Globus pallidus (tissue), 1 donor: ENCODE data around the gene THOC2.
"Not testable (repeated sequence)": the region's sequence is repeated elsewhere in the genome, so short reads cannot be mapped to it uniquely, and the experiment has no call there.

Source experiments
- DNase-seq: peaks from one replicate; pipeline ENCODE4 v3.0.0-alpha.2; 2015; ENCODE audit warnings: low spot score

THOC2 gene

DNA sequence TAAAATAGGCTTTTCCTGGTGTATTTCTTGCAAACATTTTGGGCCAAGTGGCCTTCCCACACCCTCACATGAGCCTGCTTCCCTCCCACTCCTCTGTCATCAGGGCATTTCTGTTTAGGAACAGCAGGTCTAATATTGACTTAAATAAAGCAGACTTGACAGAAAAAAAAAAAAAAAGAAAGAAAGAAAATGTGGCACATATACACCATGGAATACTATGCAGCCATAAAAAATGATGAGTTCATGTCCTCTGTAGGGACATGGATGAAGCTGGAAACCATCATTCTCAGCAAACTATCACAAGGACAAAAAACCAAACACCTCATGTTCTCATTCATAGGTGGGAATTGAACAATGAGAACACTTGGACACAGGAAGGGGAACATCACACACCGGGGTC, 2.3 kb upstream of the THOC2 start:
- DNase-seq = not testable (repeated sequence)

DNA sequence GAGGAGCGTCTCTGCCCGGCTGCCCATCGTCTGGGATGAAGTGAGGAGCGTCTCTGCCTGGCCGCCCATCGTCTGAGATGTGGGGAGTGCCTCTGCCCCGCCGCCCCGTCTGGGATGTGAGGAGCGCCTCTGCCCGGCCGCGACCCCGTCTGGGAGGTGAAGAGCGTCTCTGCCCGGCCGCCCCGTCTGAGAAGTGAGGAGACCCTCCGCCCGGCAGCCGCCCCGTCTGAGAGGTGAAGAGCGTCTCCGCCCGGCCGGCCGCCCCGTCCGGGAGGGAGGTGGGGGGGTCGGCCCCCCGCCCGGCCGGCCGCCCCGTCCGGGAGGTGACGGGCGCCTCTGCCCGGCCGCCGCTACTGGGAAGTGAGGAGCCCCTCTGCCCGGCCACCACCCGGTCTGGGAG, 1.2 kb upstream of the THOC2 start:
- DNase-seq = not testable (repeated sequence)

- peak; percentile 12 for DNase-seq
Observed at GRCh38 chrX:123731987-123732669, 724 bp downstream of the THOC2 start.

GRCh38 chrX:123731258-123731986, 1.4 kb downstream of the THOC2 start:
- no peak for DNase-seq

DNA sequence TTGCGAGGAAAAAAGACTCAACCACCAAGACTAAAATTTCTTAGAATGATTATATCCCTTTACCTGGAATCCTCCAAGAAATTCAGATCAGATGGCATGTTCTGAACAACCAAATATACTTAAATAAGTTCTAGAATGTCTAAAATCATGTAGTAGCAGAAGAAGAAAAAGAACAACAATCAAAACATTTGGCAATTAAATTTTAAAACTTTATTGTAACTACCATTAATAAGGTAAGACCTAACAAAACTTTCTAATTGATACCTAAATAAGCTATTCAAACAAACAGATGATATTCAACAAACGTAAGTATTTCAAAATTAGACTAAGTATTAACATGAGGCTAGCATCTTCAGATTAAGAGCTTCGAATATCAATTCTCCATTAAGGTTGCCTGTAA, 4.3 kb downstream of the THOC2 start:
- DNase-seq = no peak

DNA sequence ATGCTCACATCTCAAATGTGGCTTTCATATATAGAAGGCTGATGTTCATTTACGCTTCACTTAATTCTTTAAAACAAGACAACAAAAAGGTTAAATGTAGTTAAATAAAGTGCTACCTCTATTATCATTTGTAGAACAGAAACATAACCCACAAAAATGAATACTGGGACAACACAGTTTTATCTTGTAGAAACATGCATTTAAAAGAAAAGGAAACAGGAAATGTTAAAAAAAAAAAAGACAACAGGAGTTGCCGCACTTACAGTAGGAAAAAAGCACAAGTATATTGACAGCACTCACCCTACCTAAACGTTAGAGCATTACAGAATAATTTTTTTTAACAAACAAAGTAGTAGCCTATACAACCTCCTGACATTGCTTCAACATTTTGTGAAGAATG, 4.8 kb downstream of the THOC2 start:
- DNase-seq = no peak

DNA sequence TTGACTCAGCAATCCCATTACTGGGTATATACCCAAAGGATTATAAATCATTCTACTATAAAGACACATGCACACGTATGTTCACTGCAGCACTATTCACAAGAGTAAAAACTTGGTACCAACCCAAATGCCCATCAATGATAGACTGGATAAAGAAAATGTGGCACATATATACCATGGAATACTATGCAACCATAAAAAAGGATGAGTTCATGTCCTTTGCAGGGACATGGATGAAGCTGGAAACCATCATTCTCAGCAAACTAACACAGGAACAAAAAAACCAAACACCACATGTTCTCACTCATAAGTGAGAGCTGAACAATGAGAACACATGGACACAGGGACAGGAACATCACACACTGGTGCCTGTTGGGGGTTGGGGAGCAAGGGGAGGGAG, 10.7 kb downstream of the THOC2 start:
- not testable (repeated sequence) for DNase-seq

GRCh38 chrX:123720486-123720885, 12.4 kb downstream of the THOC2 start:
- DNase-seq = no peak

GRCh38 chrX:123713841-123714240, 19.0 kb downstream of the THOC2 start:
- no peak for DNase-seq

DNA sequence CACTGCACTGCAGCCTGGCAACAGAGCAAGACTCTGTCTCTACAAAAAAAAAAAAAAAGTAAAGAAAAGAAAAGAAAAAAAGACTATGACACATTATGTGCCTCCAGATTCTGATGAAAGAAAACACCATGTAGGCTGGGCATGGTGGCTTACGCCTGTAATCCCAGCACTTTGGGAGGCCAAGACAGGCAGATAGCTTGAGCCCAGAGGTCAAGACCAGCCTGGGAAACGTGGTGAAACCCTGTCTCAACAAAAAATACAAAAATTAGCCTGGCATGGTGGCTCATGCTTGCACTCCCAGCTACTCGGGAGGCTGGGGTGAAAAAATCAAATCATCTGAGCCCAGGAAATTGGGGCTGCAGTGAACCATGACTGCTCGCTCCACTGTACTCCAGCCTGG, 19.4 kb downstream of the THOC2 start:
- no peak for DNase-seq

- DNase-seq = not testable (repeated sequence)
Observed at GRCh38 chrX:123711201-123711600, 21.7 kb downstream of the THOC2 start.

DNA sequence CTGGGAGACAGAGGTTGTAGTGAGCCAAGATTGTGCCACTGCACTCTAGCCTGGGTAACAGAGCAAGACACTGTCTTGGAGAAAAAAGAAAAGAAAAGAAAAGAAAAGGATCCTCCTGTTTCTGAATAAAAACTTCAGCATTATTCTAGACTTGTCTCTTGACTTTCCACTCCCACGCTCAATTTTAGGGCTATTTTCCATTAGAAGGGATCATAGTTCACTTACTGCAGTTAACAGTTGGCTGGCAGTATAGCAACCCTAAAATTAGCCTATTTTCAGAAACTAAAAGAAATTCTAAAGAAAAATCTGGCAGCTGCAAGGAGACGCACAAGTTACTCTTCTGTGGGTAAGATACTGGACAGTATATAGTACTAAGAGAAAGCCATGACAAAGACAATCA, 28.1 kb downstream of the THOC2 start:
- no peak for DNase-seq

DNA sequence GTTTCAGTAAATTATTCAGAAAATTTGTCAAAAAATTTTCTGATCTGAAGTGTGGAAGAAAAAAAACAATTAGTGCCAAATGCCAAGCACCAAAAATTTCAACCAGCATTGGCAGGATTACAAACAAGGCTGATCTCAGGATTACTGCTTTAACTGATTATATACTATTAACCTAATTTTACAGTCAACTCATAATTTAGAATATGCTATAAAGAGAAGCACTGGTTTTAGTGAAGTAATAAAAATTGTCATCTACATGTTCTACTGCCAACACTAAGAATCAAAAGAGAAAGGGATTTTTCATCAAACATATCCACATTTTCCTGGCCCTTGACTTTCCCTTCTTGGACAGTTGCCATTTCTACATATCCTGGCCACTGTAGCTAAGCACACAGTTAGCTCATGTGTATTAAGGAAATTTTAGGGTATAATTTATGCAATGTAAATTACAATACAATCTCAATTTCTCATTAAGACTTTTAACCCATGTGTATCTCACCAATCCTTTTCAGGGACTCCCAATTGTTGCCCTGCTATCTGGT, 33.8 kb downstream of the THOC2 start:
- no peak for DNase-seq

DNA sequence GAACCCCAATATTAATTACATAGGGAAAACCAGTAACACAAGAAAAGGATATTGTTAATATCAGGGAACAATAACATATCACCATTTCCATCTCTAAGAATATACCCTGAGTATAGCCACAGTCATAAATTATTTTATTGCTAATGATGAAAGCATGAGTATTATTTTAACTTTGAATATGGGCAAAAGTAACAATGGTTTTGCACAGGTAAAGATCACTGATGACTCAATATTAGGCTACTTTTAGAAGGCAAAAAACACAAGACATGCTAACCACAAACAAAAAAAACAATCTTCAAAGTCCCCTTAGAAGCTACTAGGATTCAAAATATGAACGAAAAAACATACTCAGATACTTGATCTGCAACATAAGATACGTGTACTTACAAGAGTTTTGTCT, 36.5 kb downstream of the THOC2 start:
- no peak for DNase-seq

GRCh38 chrX:123695242-123695641, 37.6 kb downstream of the THOC2 start:
- DNase-seq = no peak

GRCh38 chrX:123691776-123692175, 41.1 kb downstream of the THOC2 start:
- DNase-seq = no peak

- DNase-seq = no peak
Observed at GRCh38 chrX:123688524-123688923, 44.3 kb downstream of the THOC2 start.

- no peak for DNase-seq
Observed at GRCh38 chrX:123685232-123685631, 47.6 kb downstream of the THOC2 start.

DNA sequence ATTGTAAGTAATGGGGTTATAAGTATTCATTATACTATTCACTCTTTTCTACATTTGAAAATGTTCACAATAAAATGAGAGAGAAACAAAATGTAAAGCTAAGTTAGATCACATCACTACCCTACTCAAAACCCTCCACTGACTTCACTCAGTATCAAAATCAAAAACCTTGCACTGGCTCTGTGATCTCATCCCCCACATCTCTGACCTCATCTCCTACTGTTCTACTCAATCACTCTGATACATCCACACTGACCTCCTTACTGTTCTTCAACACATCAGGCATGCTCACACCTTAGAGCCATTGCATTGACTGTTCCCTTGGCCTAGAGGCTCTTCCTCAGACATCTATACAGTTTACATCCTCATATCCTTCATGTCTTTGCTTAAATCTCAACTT, 50.7 kb downstream of the THOC2 start:
- DNase-seq = no peak

DNA sequence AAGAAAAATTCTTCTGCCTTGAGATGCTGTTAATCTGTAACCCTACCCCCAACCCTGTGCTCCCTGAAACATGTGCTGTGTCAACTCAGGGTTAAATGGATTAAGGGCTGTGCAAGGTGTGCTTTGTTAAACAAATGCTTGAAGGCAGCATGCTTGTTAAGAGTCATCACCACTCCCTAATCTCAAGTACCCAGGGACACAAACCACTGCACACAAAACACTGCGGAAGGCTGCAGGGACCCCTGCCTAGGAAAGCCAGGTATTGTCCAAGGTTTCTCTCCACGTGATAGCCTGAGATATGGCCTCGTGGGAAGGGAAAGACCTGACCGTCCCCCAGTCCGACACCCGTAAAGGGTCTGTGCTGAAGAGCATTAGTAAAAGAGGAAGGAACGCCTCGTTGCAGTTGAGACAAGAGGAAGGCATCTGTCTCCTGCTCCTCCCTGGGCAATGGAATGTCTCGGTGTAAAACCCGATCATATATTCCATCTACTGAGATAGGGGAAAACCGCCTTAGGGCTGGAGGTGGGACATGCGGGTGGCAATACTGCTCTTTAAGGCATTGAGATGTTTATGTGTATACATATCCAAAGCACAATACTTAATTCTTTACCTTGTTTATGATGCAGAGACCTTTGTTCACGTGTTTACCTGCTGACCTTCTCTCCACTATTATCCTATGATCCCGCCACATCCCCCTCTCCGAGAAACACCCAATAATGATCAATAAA, 53.0 kb downstream of the THOC2 start:
- DNase-seq = not testable (repeated sequence)

GRCh38 chrX:123675154-123675553, 57.7 kb downstream of the THOC2 start:
- DNase-seq = no peak

- no peak for DNase-seq
Observed at GRCh38 chrX:123673813-123674212, 59.0 kb downstream of the THOC2 start.

DNA sequence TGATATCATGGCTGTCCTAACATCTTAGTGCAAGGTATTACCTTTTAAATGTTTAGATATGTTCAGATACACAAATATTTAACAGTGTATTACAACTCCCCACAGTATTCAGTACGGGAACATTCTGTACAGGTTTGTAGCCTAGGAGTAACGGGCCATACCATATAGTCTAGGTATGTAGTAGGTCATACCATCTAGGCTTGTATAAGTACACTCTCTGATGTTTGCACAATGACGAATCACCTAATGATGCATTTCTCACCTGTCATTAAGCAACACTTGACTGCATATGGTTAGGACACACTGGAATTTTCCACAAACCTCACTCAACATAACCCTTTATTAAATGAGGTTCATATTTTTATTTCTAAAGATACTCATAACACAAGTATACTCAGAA, 67.7 kb downstream of the THOC2 start:
- DNase-seq = no peak
